Measurements from ENCODE around the gene IDH3A. TPM values are rescaled to one million over a fixed set of nuclear protein-coding genes. Genes with fewer than 3 reads are reported as not detected.

Gene IDH3A
- total RNA-seq, 1 experiment from 2014 or later: 67.3 TPM

DNA sequence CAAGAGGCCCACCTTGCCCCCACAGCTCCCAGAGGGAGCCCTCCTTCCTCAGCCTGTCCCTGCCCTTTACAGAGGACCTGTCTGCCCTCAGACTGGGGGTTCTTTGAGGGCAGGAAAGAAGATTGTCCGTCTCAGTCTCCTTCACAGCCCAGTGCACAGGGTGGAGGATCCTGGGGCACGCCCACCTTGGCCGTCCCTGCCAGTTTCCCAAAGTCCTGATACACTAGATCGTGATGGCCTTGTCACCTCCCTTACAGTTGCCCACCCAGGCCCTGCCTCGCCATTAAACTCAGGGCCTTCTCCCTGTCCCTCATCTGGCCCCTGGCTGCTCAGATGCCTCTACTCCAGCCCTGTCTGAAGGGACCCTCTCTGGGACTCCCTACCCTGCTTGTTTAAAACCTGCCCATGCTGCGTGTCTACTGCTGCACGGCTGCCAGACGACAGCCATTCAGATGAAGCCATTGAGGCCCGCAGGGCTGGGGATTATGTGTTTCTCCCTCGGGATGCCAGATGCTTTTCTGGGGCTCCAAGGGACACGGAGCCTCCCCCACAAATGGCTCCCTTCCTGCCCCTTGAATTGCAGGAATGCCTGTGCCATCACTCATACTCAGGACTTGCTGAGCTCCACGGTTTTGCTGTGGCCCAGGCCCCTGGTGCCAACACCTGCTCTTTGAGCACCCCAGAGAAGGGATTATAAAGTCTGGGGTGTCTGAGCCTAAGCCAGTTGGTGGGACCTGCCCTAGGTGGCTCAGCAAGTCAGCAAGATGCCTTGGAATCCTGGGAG is 57.4 kb downstream of the IDH3A start:
- ChIA-PET POLR2A (no interaction called here), CTCF (interaction anchor here (1.0 kb wide), 1 partner anchor 11 kb away, joined by 3 read pairs; no protein-coding TSS in a partner anchor)
- Mint-ChIP-seq H3K27ac (ENCODE audit: unreplicated experiment) (no peak overlapping the region), H3K9me3 (ENCODE audit: unreplicated experiment) (no peaks in the 10 kb centered on the region), H3K36me3 (ENCODE audit: insufficient read depth, unreplicated experiment) (no peaks in the 10 kb centered on the region), H3K4me3 (ENCODE audit: unreplicated experiment) (no peak overlapping the region), H3K4me1 (ENCODE audit: low read depth, unreplicated experiment) (no peaks in the 10 kb centered on the region), H3K27me3 (ENCODE audit: insufficient read depth, unreplicated experiment) (no peaks in the 10 kb centered on the region)
- H3K9me3 ChIP-seq: no peaks in the 10 kb centered on the region
- intact Hi-C loops (cut with micrococcal nuclease; ENCODE audit: unreplicated experiment): no loop called here
- TF ChIP-seq, protein P1, sequence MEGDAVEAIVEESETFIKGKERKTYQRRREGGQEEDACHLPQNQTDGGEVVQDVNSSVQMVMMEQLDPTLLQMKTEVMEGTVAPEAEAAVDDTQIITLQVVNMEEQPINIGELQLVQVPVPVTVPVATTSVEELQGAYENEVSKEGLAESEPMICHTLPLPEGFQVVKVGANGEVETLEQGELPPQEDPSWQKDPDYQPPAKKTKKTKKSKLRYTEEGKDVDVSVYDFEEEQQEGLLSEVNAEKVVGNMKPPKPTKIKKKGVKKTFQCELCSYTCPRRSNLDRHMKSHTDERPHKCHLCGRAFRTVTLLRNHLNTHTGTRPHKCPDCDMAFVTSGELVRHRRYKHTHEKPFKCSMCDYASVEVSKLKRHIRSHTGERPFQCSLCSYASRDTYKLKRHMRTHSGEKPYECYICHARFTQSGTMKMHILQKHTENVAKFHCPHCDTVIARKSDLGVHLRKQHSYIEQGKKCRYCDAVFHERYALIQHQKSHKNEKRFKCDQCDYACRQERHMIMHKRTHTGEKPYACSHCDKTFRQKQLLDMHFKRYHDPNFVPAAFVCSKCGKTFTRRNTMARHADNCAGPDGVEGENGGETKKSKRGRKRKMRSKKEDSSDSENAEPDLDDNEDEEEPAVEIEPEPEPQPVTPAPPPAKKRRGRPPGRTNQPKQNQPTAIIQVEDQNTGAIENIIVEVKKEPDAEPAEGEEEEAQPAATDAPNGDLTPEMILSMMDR (IDR thresholded peaks at IDR 0.05; ENCODE audit: insufficient read depth in 1 of 2, low read depth in 1 of 2, low read length in 1 of 2, severe bottlenecking in 1 of 2, unreplicated experiment in 1 of 2): no peak
- H3K36me3 ChIP-seq (ENCODE audit: control insufficient read depth, insufficient read depth, low read length): no peaks in the 10 kb centered on the region
- H3K4me1 ChIP-seq: no peaks in the 10 kb centered on the region
- H3K4me3 ChIP-seq (ENCODE audit: low read depth, low read length): no peak overlapping the region
- no TSS peak for BruUV-seq (replicated peaks)
- H3K27me3 ChIP-seq (replicated peaks; ENCODE audit: control insufficient read depth, insufficient read depth, low read length): no peaks in the 10 kb centered on the region
- DNase-seq: no peak

DNA sequence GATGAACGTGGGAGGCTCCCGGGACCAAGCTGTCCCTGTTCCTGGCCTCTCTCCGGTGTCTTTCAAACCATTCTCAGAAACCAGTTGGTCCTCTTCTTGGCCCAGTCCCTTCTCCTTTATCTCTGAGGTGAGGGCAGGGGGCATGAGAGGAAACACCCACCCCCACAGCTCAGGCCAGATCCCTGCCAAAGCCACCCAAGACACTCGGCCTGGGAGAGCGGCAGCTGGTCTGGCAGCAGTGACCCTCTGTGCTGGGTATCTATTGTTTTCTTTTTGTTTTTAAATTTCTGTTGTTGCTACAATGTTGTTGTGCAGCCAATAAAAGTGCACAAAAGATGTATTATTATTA is 57.9 kb downstream of the IDH3A start:
- no peaks in the 10 kb centered on the region for H3K36me3 Mint-ChIP-seq (ENCODE audit: insufficient read depth, unreplicated experiment)
- H3K9me3 Mint-ChIP-seq (ENCODE audit: unreplicated experiment): no peaks in the 10 kb centered on the region
- no peaks in the 10 kb centered on the region for H3K36me3 ChIP-seq (ENCODE audit: control insufficient read depth, insufficient read depth, low read length)
- no peak overlapping the region for H3K4me3 ChIP-seq (ENCODE audit: low read depth, low read length)
- H3K27ac Mint-ChIP-seq (ENCODE audit: unreplicated experiment): no peak overlapping the region
- no peak for DNase-seq
- no peaks in the 10 kb centered on the region for H3K4me1 Mint-ChIP-seq (ENCODE audit: low read depth, unreplicated experiment)
- no peaks in the 10 kb centered on the region for H3K4me1 ChIP-seq
- ChIA-PET CTCF (interaction anchor here (1.0 kb wide), 1 partner anchor 11 kb away, joined by 3 read pairs; no protein-coding TSS in a partner anchor), POLR2A (no interaction called here)
- H3K27me3 ChIP-seq (replicated peaks; ENCODE audit: control insufficient read depth, insufficient read depth, low read length): no peaks in the 10 kb centered on the region
- H3K27me3 Mint-ChIP-seq (ENCODE audit: insufficient read depth, unreplicated experiment): no peaks in the 10 kb centered on the region
- TF ChIP-seq, protein P1 (IDR thresholded peaks at IDR 0.05; ENCODE audit: insufficient read depth in 1 of 2, low read depth in 1 of 2, low read length in 1 of 2, severe bottlenecking in 1 of 2, unreplicated experiment in 1 of 2): no peak
- intact Hi-C loops (cut with micrococcal nuclease; ENCODE audit: unreplicated experiment): no loop called here
- H3K4me3 Mint-ChIP-seq (ENCODE audit: unreplicated experiment): no peak overlapping the region
- H3K9me3 ChIP-seq: no peaks in the 10 kb centered on the region
- BruUV-seq (replicated peaks): no TSS peak

DNA sequence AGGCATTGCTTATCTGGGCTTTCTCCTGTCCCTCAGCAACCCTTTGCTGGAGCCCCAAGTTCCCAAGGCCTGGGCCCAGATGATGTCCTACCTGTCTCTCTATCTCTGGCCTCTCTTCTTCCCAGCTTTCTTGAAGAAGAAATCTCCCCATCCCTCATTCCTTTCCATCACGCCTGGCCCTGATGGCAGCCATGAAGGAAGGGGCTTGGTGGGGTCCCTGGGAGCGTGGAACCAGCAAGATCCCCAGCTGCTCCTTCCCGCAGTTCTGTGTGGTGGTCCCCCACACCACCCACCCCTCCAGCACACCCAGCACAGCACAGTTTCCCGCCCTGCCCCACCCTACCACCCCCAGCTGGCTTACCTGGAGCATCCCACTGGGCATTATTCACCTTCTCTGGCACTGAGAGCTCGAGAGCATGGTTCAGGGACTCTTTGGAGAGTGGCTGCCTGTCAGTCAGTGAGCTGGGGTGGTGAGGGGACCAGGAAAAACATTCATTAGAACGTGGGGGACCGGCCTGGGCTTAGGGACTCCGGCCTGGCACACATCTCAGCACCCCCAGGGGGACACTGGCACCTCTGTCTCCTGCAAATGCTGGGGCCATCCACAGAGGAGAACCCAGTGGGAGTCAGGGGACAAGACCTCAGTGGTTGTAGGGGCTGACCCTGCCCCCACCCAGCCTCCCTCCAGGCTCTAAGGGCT is 58.6 kb downstream of the IDH3A start:
- Histone ChIP-seq H3K9me3 (no peaks in the 10 kb centered on the region), H3K4me3 (ENCODE audit: low read depth, low read length) (no peak overlapping the region), H3K36me3 (ENCODE audit: control insufficient read depth, insufficient read depth, low read length) (no peaks in the 10 kb centered on the region), H3K4me1 (no peaks in the 10 kb centered on the region), H3K27me3 (replicated peaks; ENCODE audit: control insufficient read depth, insufficient read depth, low read length) (no peaks in the 10 kb centered on the region)
- intact Hi-C loops (cut with micrococcal nuclease; ENCODE audit: unreplicated experiment): no loop called here
- H3K27me3 Mint-ChIP-seq (ENCODE audit: insufficient read depth, unreplicated experiment): no peaks in the 10 kb centered on the region
- H3K4me1 Mint-ChIP-seq (ENCODE audit: low read depth, unreplicated experiment): no peaks in the 10 kb centered on the region
- CTCF ChIA-PET: interaction anchor here (1.0 kb wide), 1 partner anchor 12 kb away, joined by 3 read pairs; no protein-coding TSS in a partner anchor
- POLR2A ChIA-PET: no interaction called here
- no TSS peak for BruUV-seq (replicated peaks)
- H3K36me3 Mint-ChIP-seq (ENCODE audit: insufficient read depth, unreplicated experiment): no peaks in the 10 kb centered on the region
- no peak for DNase-seq
- no peak overlapping the region for H3K27ac Mint-ChIP-seq (ENCODE audit: unreplicated experiment)
- TF ChIP-seq, protein P1 (IDR thresholded peaks at IDR 0.05; ENCODE audit: insufficient read depth in 1 of 2, low read depth in 1 of 2, low read length in 1 of 2, severe bottlenecking in 1 of 2, unreplicated experiment in 1 of 2): no peak
- H3K4me3 Mint-ChIP-seq (ENCODE audit: unreplicated experiment): no peak overlapping the region
- no peaks in the 10 kb centered on the region for H3K9me3 Mint-ChIP-seq (ENCODE audit: unreplicated experiment)
